ENCODE results near the gene TSHZ2.

TSHZ2 gene

DNA sequence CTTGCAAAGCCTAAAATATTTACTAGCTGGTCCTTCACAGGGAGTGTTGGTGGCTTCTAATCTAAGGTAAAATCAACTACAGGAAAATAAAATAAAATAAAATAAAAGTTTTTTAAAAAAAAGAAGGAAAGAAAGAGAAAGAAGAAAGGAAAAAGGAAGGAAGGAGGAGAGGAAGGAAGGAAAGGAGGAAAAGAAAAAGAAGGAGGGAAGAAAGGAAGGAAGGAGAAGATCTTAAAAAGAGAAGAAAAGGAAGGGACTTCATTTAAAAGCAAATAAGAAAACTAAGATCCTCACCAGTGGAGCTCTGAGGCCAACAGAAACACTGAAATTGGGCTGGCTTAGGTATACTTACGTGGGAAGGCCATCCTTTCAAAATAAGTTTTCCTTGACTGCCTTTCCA, 178.4 kb downstream of the TSHZ2 start:
- H3K4me1 ChIP-seq (ENCODE audit: insufficient read depth, insufficient read length): peaks cover 4% of the 10 kb centered on the region
- no peak for TF ChIP-seq YY1 (IDR thresholded peaks at IDR 0.05; ENCODE audit: insufficient read depth, insufficient read length)
- TF ChIP-seq ZNF274 (IDR thresholded peaks at IDR 0.05; ENCODE audit: low read depth, low read length): no peak
- TF ChIP-seq SUZ12 (IDR thresholded peaks at IDR 0.05; ENCODE audit: extremely low read depth, insufficient read depth, insufficient read length): no peak

DNA sequence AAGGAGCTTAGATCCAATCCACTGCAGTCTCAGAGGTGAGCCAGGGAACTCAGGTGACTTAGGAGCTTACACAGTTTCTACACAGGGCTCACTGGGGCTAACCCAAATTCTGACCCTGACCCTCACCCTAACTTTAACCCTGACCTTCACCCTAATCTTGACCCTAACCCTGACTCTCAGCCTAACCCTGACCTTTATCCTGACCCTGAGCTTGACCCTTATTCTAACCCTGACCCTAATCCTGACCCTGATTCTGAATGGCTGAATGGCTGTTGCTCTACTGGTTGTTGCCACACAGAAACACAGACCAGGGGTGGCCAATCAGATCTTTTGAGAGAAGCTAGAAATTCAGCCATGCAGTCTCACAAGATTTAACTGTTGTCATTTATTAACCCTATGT, 180.1 kb downstream of the TSHZ2 start:
- Histone ChIP-seq H3K27me3 (ENCODE audit: insufficient read depth, insufficient read length) (no peaks in the 10 kb centered on the region), H3K9me3 (ENCODE audit: insufficient read depth, low read length) (no peaks in the 10 kb centered on the region), H3K36me3 (ENCODE audit: insufficient read depth, insufficient read length, low read length) (no peaks in the 10 kb centered on the region), H3K9ac (ENCODE audit: insufficient read length, low read depth) (no peak overlapping the region), H3K4me3 (ENCODE audit: insufficient read length, low read depth) (no peak overlapping the region), H3K4me1 (ENCODE audit: insufficient read depth, insufficient read length) (peaks cover 4% of the 10 kb centered on the region)
- no peak for TF ChIP-seq YY1 (IDR thresholded peaks at IDR 0.05; ENCODE audit: insufficient read depth, insufficient read length)
- TF ChIP-seq ZNF274 (IDR thresholded peaks at IDR 0.05; ENCODE audit: low read depth, low read length): no peak
- no peak for TF ChIP-seq SUZ12 (IDR thresholded peaks at IDR 0.05; ENCODE audit: extremely low read depth, insufficient read depth, insufficient read length)
- no peak for DNase-seq (ENCODE audit: low read depth, low spot score)

More for the DNA sequence above, 178.4 kb downstream of the TSHZ2 start:
- Histone ChIP-seq H3K36me3 (ENCODE audit: insufficient read depth, insufficient read length, low read length) (no peaks in the 10 kb centered on the region), H3K9ac (ENCODE audit: insufficient read length, low read depth) (no peak overlapping the region), H3K4me3 (ENCODE audit: insufficient read length, low read depth) (no peak overlapping the region), H3K27me3 (ENCODE audit: insufficient read depth, insufficient read length) (no peaks in the 10 kb centered on the region), H3K9me3 (ENCODE audit: insufficient read depth, low read length) (no peaks in the 10 kb centered on the region)
- no peak for DNase-seq (ENCODE audit: low read depth, low spot score)

DNA sequence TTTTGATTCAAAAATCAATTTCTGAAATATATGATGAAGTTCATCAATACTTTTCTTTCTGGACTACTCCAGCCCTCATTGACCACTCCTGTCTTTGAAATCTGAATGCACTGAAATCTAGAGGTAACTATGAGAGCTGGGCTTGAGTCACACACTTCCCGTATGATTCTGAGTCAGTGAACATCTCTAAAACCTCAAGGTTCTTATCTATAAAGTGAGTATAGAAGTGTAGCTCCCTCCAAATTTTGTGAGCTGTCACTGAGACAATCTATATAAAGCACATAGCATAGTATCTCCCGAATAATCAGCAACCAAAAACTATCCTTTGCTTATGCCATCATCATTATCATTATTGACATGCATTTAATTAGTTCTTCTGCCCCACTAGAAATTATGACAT, 182.4 kb downstream of the TSHZ2 start:
- Histone ChIP-seq H3K4me1 (ENCODE audit: insufficient read depth, insufficient read length) (no peaks in the 10 kb centered on the region), H3K9me3 (ENCODE audit: insufficient read depth, low read length) (no peaks in the 10 kb centered on the region), H3K36me3 (ENCODE audit: insufficient read depth, insufficient read length, low read length) (no peaks in the 10 kb centered on the region), H3K9ac (ENCODE audit: insufficient read length, low read depth) (no peak overlapping the region), H3K27me3 (ENCODE audit: insufficient read depth, insufficient read length) (no peaks in the 10 kb centered on the region), H3K4me3 (ENCODE audit: insufficient read length, low read depth) (no peak overlapping the region)
- TF ChIP-seq YY1 (IDR thresholded peaks at IDR 0.05; ENCODE audit: insufficient read depth, insufficient read length) (no peak), ZNF274 (IDR thresholded peaks at IDR 0.05; ENCODE audit: low read depth, low read length) (no peak), SUZ12 (IDR thresholded peaks at IDR 0.05; ENCODE audit: extremely low read depth, insufficient read depth, insufficient read length) (no peak)
- no peak for DNase-seq (ENCODE audit: low read depth, low spot score)

DNA sequence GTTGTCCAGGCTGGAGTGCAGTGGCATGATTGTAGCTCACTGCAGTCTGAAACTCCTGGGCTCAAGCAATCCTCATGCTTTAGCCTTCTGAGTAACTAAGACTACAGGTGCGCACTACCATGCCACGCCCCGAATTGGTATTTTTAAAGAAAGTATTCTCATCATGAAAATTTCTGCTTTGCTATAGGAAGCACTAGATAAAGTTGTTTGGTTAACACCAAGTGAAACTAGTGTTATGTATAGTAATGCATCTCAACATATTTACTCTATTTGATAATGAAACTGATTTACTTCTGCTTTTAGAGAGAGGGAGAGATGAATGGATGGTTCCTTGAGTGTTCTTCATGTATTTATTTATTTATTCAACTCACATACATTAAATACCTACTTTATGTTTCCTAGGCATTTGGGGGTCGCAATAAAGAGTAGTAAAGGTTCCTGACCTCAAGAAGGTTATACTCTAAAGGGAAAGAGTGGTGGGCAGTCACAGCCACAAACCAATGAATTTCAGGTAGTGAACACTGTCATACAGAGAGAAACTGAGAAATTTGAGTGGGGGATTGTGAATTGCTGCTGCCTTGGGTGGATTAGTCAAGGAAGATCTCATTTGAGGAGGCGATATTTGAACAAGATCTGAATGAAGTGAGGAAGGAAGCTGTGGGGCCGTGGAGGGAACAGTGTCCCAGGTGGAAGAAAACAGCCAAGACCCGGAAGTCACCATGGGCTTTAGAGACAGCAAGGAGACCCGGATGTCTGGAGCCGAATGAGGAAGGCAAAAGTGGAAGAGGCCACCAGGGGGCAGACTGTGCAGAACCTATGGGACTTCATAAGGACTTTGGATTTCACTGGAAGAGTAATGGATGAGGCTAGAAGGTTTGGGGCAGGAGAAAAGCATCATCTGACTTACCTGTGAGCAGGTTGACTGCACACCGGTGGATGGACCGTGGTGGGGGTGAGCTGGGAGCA, 185.6 kb downstream of the TSHZ2 start:
- no peaks in the 10 kb centered on the region for H3K9me3 ChIP-seq (ENCODE audit: insufficient read depth, low read length)
- H3K4me1 ChIP-seq (ENCODE audit: insufficient read depth, insufficient read length): no peaks in the 10 kb centered on the region
- H3K9ac ChIP-seq (ENCODE audit: insufficient read length, low read depth): no peak overlapping the region
- peak; percentile 67 for DNase-seq (ENCODE audit: low read depth, low spot score)
- H3K27me3 ChIP-seq (ENCODE audit: insufficient read depth, insufficient read length): no peaks in the 10 kb centered on the region
- TF ChIP-seq ZNF274 (IDR thresholded peaks at IDR 0.05; ENCODE audit: low read depth, low read length) (no peak), YY1 (IDR thresholded peaks at IDR 0.05; ENCODE audit: insufficient read depth, insufficient read length) (no peak), SUZ12 (IDR thresholded peaks at IDR 0.05; ENCODE audit: extremely low read depth, insufficient read depth, insufficient read length) (no peak)
- H3K36me3 ChIP-seq (ENCODE audit: insufficient read depth, insufficient read length, low read length): no peaks in the 10 kb centered on the region
- no peak overlapping the region for H3K4me3 ChIP-seq (ENCODE audit: insufficient read length, low read depth)

DNA sequence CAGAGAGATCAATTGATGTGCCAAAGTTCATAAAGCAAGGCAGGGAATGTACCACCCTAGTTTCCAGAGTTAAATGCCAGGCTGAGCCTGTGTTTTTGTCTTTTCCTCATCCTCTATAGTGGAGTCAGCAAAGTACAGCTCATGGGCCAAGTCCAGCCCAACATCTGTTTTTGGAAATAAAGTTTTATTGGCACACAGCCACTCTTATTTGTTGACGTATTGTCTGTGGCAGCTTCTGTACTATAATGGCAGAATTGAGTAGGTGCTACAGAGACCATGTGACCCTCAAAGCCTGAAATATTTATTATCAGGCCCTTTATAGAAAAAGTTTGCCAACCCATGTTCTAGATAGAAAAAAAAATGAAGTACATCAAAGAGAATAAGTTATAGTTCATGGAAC, 187.0 kb downstream of the TSHZ2 start:
- Histone ChIP-seq H3K4me1 (ENCODE audit: insufficient read depth, insufficient read length) (no peaks in the 10 kb centered on the region), H3K9ac (ENCODE audit: insufficient read length, low read depth) (no peak overlapping the region), H3K4me3 (ENCODE audit: insufficient read length, low read depth) (no peak overlapping the region), H3K27me3 (ENCODE audit: insufficient read depth, insufficient read length) (no peaks in the 10 kb centered on the region), H3K9me3 (ENCODE audit: insufficient read depth, low read length) (no peaks in the 10 kb centered on the region), H3K36me3 (ENCODE audit: insufficient read depth, insufficient read length, low read length) (no peaks in the 10 kb centered on the region)
- no peak for TF ChIP-seq ZNF274 (IDR thresholded peaks at IDR 0.05; ENCODE audit: low read depth, low read length)
- TF ChIP-seq SUZ12 (IDR thresholded peaks at IDR 0.05; ENCODE audit: extremely low read depth, insufficient read depth, insufficient read length): no peak
- no peak for TF ChIP-seq YY1 (IDR thresholded peaks at IDR 0.05; ENCODE audit: insufficient read depth, insufficient read length)
- no peak for DNase-seq (ENCODE audit: low read depth, low spot score)

DNA sequence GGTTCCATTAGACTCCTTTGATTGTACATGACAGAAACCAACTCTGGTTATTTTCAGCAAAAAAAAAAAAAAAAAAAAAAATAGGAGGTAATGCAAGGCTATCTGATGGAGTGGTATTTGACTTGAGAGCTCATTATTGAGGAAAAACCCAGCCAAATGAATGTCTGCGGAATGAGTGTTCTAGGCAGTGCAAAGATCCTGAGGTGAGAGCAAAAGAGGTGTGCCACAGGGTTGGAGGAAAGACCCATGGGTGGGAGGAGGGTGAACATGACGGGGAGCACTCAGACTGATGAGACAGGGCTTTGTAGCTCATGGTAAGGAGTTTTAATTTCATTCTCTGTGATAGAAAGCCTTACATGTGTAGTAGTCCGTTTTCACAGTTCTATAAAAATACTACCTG, 188.9 kb downstream of the TSHZ2 start:
- Histone ChIP-seq H3K4me3 (ENCODE audit: insufficient read length, low read depth) (no peak overlapping the region), H3K27me3 (ENCODE audit: insufficient read depth, insufficient read length) (no peaks in the 10 kb centered on the region), H3K9me3 (ENCODE audit: insufficient read depth, low read length) (no peaks in the 10 kb centered on the region), H3K9ac (ENCODE audit: insufficient read length, low read depth) (no peak overlapping the region), H3K4me1 (ENCODE audit: insufficient read depth, insufficient read length) (no peaks in the 10 kb centered on the region), H3K36me3 (ENCODE audit: insufficient read depth, insufficient read length, low read length) (no peaks in the 10 kb centered on the region)
- TF ChIP-seq ZNF274 (IDR thresholded peaks at IDR 0.05; ENCODE audit: low read depth, low read length) (no peak), SUZ12 (IDR thresholded peaks at IDR 0.05; ENCODE audit: extremely low read depth, insufficient read depth, insufficient read length) (no peak), YY1 (IDR thresholded peaks at IDR 0.05; ENCODE audit: insufficient read depth, insufficient read length) (no peak)
- no peak for DNase-seq (ENCODE audit: low read depth, low spot score)

DNA sequence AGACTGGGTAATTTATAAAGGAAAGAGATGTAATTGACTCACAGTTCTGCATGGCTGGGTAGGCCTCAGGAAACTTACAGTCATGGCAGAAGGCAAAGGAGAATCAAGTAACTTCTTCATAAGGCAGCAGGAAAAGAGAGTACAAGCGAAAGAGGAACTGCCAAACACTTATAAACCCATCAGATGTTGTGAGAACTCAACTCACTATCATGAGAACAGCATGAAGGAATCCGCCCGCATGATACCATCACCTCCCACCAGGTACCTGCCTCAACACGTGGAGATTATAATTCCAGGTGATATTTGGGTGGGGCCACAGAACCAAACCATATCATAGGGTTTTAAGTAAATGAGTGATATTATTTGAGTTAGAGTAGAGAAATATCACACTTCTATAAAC, 189.3 kb downstream of the TSHZ2 start:
- no peak for DNase-seq (ENCODE audit: low read depth, low spot score)
- no peaks in the 10 kb centered on the region for H3K9me3 ChIP-seq (ENCODE audit: insufficient read depth, low read length)
- H3K36me3 ChIP-seq (ENCODE audit: insufficient read depth, insufficient read length, low read length): no peaks in the 10 kb centered on the region
- no peak overlapping the region for H3K9ac ChIP-seq (ENCODE audit: insufficient read length, low read depth)
- no peaks in the 10 kb centered on the region for H3K27me3 ChIP-seq (ENCODE audit: insufficient read depth, insufficient read length)
- H3K4me1 ChIP-seq (ENCODE audit: insufficient read depth, insufficient read length): no peaks in the 10 kb centered on the region
- TF ChIP-seq ZNF274 (IDR thresholded peaks at IDR 0.05; ENCODE audit: low read depth, low read length) (no peak), SUZ12 (IDR thresholded peaks at IDR 0.05; ENCODE audit: extremely low read depth, insufficient read depth, insufficient read length) (no peak), YY1 (IDR thresholded peaks at IDR 0.05; ENCODE audit: insufficient read depth, insufficient read length) (no peak)
- H3K4me3 ChIP-seq (ENCODE audit: insufficient read length, low read depth): no peak overlapping the region

Measured in NT2/D1 (cell line).